Measurements from ENCODE around the gene DPF1. TPM values are rescaled to one million over a fixed set of nuclear protein-coding genes. Genes with fewer than 3 reads are reported as not detected.

DPF1 gene
- total RNA-seq, 1 donor from 2014 or later, result 12.6 TPM

DNA sequence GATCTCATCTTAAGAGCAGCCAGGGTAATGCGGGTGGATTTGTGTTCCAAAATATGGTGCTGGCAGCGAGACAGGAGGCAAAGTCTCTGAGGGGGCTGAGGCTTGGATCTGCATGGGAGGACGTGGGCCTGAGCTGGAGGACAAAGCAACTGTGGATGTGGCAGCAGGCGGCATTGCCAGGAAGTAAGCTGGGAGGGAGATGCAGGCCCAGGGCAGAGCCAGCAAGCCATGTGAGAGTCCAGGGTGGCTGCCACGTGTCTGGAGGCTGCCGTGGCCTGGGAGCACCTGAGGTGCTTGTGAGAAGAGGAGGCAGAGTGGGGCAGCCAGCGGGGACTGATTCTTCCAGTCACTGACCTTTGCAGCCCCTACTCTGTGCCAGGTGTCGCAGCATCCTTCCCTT, 52.0 kb downstream of the DPF1 start:
- peaks cover 7% of the 10 kb centered on the region for H3K36me3 Mint-ChIP-seq
- H3K27me3 Mint-ChIP-seq, result no peaks in the 10 kb centered on the region
- H3K4me3 Mint-ChIP-seq, result no peak overlapping the region
- H3K9me3 Mint-ChIP-seq, result no peaks in the 10 kb centered on the region
- H3K27ac Mint-ChIP-seq, result peak overlapping the region; percentile 61
- TF ChIP-seq, protein P1, sequence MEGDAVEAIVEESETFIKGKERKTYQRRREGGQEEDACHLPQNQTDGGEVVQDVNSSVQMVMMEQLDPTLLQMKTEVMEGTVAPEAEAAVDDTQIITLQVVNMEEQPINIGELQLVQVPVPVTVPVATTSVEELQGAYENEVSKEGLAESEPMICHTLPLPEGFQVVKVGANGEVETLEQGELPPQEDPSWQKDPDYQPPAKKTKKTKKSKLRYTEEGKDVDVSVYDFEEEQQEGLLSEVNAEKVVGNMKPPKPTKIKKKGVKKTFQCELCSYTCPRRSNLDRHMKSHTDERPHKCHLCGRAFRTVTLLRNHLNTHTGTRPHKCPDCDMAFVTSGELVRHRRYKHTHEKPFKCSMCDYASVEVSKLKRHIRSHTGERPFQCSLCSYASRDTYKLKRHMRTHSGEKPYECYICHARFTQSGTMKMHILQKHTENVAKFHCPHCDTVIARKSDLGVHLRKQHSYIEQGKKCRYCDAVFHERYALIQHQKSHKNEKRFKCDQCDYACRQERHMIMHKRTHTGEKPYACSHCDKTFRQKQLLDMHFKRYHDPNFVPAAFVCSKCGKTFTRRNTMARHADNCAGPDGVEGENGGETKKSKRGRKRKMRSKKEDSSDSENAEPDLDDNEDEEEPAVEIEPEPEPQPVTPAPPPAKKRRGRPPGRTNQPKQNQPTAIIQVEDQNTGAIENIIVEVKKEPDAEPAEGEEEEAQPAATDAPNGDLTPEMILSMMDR (conservative IDR thresholded peaks at IDR 0.05), result no peak
- no peak for DNase-seq (ENCODE audit: extremely low spot score, unreplicated experiment)
- no peaks in the 10 kb centered on the region for H3K4me1 Mint-ChIP-seq (ENCODE audit: unreplicated experiment)

DNA sequence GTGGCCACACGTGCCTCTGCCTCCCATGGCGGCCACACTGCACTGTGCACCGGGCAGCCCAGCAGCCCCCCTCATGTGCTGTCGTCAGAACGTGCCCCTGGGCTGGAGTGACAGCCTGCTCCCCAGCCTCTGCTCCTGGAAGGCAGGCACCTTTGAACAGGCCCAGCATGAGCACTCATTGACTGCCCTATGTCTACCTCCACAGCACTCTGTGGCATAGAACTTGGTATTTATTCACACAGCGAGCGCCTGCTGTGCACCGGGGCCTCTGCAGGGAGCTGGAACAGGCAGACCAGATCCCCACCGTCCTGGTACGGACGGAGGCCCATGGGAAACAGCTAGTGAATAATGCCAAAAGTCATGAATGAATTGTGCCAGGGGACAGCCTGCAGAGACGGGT, 53.7 kb downstream of the DPF1 start:
- no peak for DNase-seq (ENCODE audit: extremely low spot score, unreplicated experiment)

DNA sequence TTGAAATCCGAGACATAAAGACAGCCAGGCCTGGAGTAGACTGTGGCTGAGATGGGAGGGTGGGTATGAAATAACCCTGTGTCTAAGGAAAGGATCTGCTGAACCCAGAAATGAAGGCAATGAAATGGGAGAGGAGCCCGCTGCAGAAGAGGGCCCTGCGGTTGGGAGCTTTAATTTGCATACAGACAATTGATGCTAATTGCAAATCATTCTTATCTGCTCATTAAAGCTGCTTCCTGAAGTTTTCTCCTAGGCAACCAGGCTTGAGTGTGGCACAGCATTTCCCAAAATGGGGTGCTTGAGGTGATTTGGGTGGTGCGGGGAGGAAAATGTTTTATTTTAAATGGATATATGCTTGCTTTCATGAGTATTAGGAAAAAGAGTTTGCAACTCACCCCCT, 55.4 kb downstream of the DPF1 start:
- Mint-ChIP-seq H3K27me3 (no peaks in the 10 kb centered on the region), H3K27ac (no peak overlapping the region), H3K36me3 (peaks cover 15% of the 10 kb centered on the region), H3K4me3 (no peak overlapping the region), H3K9me3 (no peaks in the 10 kb centered on the region), H3K4me1 (ENCODE audit: unreplicated experiment) (no peaks in the 10 kb centered on the region)
- no peak for DNase-seq (ENCODE audit: extremely low spot score, unreplicated experiment)
- TF ChIP-seq, protein P1 (conservative IDR thresholded peaks at IDR 0.05), result no peak

More for the DNA sequence above, 53.7 kb downstream of the DPF1 start:
- Mint-ChIP-seq H3K36me3 (peaks cover 10% of the 10 kb centered on the region), H3K4me1 (ENCODE audit: unreplicated experiment) (no peaks in the 10 kb centered on the region), H3K9me3 (no peaks in the 10 kb centered on the region), H3K4me3 (no peak overlapping the region), H3K27me3 (no peaks in the 10 kb centered on the region), H3K27ac (peak overlapping the region; percentile 59)
- TF ChIP-seq, protein P1 (conservative IDR thresholded peaks at IDR 0.05), result no peak

DNA sequence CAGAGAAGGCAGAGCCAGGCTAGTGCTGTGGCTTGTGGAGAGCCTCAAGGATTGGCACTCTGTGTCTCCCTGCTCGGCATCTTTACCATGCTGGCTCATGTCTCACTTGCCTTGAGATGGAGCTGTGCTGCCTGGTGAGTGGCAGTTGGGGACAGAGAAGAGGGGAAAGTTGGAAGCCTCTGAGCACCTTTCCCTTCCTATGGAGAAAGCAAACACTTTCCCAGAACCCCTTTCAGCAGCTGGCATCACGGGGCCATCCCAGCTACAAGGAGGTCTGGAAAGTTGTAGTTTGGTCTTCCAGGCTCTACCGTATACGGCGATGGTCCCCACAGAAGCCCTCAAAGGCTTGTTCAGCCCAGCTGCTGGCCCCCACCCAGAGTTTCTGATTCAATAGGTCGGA, 58.7 kb downstream of the DPF1 start:
- peaks cover 27% of the 10 kb centered on the region for H3K36me3 Mint-ChIP-seq
- H3K27me3 Mint-ChIP-seq, result no peaks in the 10 kb centered on the region
- TF ChIP-seq, protein P1 (conservative IDR thresholded peaks at IDR 0.05), result no peak
- H3K4me3 Mint-ChIP-seq, result no peak overlapping the region
- H3K27ac Mint-ChIP-seq, result no peak overlapping the region
- H3K4me1 Mint-ChIP-seq (ENCODE audit: unreplicated experiment), result no peaks in the 10 kb centered on the region
- H3K9me3 Mint-ChIP-seq, result no peaks in the 10 kb centered on the region
- DNase-seq (ENCODE audit: extremely low spot score, unreplicated experiment), result no peak

DNA sequence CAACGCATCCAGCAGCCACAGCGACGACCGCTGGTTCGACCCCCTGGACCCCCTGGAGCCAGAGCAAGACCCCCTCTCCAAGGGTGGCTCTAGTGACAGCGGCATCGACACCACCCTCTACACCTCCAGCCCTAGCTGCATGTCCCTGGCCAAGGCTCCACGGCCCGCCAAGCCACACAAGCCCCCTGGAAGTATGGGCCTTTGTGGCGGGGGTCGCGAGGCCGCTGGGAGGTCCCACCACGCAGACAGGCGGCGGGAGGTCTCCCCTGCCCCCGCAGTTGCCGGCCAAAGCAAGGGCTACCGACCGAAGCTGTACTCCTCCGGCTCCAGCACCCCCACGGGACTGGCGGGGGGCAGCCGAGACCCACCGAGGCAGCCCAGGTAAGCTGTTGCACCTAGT, 59.5 kb downstream of the DPF1 start:
- DNase-seq (ENCODE audit: extremely low spot score, unreplicated experiment), result no peak
- no peaks in the 10 kb centered on the region for H3K27me3 Mint-ChIP-seq
- no peaks in the 10 kb centered on the region for H3K4me1 Mint-ChIP-seq (ENCODE audit: unreplicated experiment)
- no peaks in the 10 kb centered on the region for H3K9me3 Mint-ChIP-seq
- H3K36me3 Mint-ChIP-seq, result peaks cover 27% of the 10 kb centered on the region
- H3K27ac Mint-ChIP-seq, result no peak overlapping the region
- H3K4me3 Mint-ChIP-seq, result no peak overlapping the region
- TF ChIP-seq, protein P1 (conservative IDR thresholded peaks at IDR 0.05), result no peak

Data from type B pancreatic cell (in vitro differentiated cells).